ENCODE measurements around the gene MKLN1. TPM values are rescaled to one million over a fixed set of nuclear protein-coding genes. Genes with fewer than 3 reads are reported as not detected.

MKLN1 gene
- total and polyA plus RNA-seq, 2 donors from 2014 or later: 24.4 to 77.0 TPM

DNA sequence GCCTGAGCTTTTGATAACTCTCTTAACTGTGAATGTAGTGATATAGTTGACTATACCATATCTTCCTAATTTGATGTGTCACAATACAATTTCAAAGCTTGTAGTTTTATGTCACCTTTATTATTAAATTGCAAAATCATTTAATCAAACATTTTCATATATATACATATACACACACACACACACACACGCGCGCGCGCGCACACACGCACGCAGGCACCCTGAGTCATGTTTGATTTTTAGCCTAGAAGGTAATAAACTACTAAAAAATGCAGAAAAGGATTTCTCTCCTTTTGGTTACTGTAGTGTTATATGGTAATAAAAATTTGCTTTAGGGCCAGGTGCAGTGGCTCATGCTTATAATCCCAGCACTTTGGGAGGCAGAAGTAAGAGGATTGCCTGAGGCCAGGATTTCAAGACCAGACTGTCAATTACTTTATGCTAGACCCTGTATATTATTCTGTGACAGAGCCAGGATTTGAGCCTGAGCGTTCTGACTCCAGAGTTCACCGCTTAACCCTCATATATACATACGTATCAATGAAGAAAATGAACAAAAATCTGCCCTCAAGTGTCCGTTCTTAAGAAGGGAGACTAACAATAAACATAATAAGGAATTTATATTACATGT lies 139.2 kb downstream of the MKLN1 start:
- DNase-seq (no peak), FAIRE-seq (no peak)
- Histone ChIP-seq H3K9me3 (ENCODE audit: control insufficient read depth in 2 of 3, insufficient read depth in 1 of 3, low read length in 3 of 3) (no peaks in the 10 kb centered on the region), H3K9ac (ENCODE audit: low read length in 3 of 3) (no peak overlapping the region), H3K4me3 (ENCODE audit: low read length in 3 of 3) (no peak overlapping the region), H3K27ac (ENCODE audit: low read depth in 2 of 2, low read length in 2 of 2) (no peak overlapping the region), H3K36me3 (ENCODE audit: control insufficient read depth in 2 of 3, insufficient read depth in 3 of 3, low read length in 3 of 3) (peaks cover 6 to 31% (median 20%) of the 10 kb centered on the region in 3 donors), H3K27me3 (ENCODE audit: control insufficient read depth, insufficient read depth, low read length) (no peaks in the 10 kb centered on the region), H3K4me1 (ENCODE audit: control insufficient read depth in 2 of 3, insufficient read depth in 2 of 3, low read depth in 1 of 3, low read length in 3 of 3) (peaks cover 0 to 4% (median 0%) of the 10 kb centered on the region in 3 donors)
- TF ChIP-seq, protein P1, sequence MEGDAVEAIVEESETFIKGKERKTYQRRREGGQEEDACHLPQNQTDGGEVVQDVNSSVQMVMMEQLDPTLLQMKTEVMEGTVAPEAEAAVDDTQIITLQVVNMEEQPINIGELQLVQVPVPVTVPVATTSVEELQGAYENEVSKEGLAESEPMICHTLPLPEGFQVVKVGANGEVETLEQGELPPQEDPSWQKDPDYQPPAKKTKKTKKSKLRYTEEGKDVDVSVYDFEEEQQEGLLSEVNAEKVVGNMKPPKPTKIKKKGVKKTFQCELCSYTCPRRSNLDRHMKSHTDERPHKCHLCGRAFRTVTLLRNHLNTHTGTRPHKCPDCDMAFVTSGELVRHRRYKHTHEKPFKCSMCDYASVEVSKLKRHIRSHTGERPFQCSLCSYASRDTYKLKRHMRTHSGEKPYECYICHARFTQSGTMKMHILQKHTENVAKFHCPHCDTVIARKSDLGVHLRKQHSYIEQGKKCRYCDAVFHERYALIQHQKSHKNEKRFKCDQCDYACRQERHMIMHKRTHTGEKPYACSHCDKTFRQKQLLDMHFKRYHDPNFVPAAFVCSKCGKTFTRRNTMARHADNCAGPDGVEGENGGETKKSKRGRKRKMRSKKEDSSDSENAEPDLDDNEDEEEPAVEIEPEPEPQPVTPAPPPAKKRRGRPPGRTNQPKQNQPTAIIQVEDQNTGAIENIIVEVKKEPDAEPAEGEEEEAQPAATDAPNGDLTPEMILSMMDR (IDR thresholded peaks at IDR 0.05; ENCODE audit: borderline replicate concordance, extremely low read depth, insufficient read depth): no peak
- intact Hi-C loops (cut with DNase I): no loop called here

DNA sequence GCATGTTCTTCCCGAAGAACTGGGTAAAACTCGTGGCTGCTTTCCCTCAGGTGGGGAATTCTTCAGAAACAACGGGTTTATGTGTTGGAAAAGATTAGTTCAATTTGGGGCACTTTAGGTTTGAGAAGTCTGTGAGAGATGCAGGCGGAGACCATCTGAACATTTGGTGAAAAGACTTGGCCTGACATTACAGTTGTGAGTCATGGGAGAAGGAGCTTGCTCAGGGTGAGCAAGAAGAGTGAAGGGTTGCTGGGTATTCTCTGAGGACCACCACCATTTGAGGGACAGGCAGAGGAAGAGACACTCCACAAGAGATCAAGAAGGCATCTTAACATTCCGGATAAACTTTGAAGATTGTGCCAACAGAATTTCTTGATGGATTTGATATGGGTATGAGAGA lies 140.1 kb downstream of the MKLN1 start:
- FAIRE-seq (no peak), DNase-seq (no peak)
- TF ChIP-seq, protein P1 (IDR thresholded peaks at IDR 0.05; ENCODE audit: borderline replicate concordance, extremely low read depth, insufficient read depth): no peak
- Histone ChIP-seq H3K9me3 (ENCODE audit: control insufficient read depth in 2 of 3, insufficient read depth in 1 of 3, low read length in 3 of 3) (no peaks in the 10 kb centered on the region), H3K9ac (ENCODE audit: low read length in 3 of 3) (no peak overlapping the region), H3K27me3 (ENCODE audit: control insufficient read depth, insufficient read depth, low read length) (no peaks in the 10 kb centered on the region), H3K27ac (ENCODE audit: low read depth in 2 of 2, low read length in 2 of 2) (no peak overlapping the region), H3K4me3 (ENCODE audit: low read length in 3 of 3) (no peak overlapping the region), H3K4me1 (ENCODE audit: control insufficient read depth in 2 of 3, insufficient read depth in 2 of 3, low read depth in 1 of 3, low read length in 3 of 3) (peaks cover 0 to 5% (median 0%) of the 10 kb centered on the region in 3 donors), H3K36me3 (ENCODE audit: control insufficient read depth in 2 of 3, insufficient read depth in 3 of 3, low read length in 3 of 3) (peaks cover 6 to 31% (median 20%) of the 10 kb centered on the region in 3 donors)
- intact Hi-C loops (cut with DNase I): no loop called here

DNA sequence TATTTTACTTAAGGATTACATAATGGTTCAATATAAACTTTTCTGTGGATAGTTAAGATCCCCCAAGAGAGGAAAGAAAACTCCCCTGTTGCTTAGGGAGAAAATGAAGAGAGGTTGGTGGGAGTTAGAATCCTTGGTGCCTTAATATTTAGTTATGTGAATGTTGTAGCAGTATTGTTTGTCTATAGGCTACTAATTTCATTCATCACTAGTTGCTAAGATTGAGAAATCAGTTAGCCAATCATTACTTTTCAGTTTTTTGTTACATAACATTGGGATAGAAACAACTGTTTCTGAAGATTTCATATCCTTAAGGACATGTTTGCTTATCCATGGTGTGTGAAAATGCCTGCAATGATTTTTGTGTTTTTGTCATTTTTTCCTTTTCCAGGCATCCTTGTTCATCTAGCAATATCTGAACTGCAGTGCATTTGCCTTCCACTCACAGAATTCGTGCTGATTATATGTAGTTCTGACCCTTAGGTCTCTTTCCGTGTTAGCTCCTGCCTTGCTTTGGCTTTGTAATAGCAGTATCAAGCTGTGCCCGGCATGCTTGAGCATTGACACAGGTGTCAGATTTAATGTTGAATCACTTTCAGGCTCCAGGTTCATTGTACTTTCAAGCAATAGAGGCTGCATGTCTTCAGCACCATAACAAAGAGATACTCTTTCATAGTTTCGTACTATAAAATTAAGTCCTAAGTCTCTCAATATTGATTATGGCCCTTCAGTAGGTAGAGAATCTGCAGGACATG lies 143.8 kb downstream of the MKLN1 start:
- FAIRE-seq: no peak
- no peak overlapping the region for H3K9ac ChIP-seq (ENCODE audit: low read length in 3 of 3)
- no peaks in the 10 kb centered on the region for H3K27me3 ChIP-seq (ENCODE audit: control insufficient read depth, insufficient read depth, low read length)
- peaks cover 7 to 32% (median 10%) of the 10 kb centered on the region in 3 donors for H3K36me3 ChIP-seq (ENCODE audit: control insufficient read depth in 2 of 3, insufficient read depth in 3 of 3, low read length in 3 of 3)
- intact Hi-C loops (cut with DNase I): no loop called here
- no peak overlapping the region for H3K27ac ChIP-seq (ENCODE audit: low read depth in 2 of 2, low read length in 2 of 2)
- no peaks in the 10 kb centered on the region for H3K9me3 ChIP-seq (ENCODE audit: control insufficient read depth in 2 of 3, insufficient read depth in 1 of 3, low read length in 3 of 3)
- no peak for DNase-seq
- no peak overlapping the region for H3K4me3 ChIP-seq (ENCODE audit: low read length in 3 of 3)
- TF ChIP-seq, protein P1 (IDR thresholded peaks at IDR 0.05; ENCODE audit: borderline replicate concordance, extremely low read depth, insufficient read depth): no peak
- H3K4me1 ChIP-seq (ENCODE audit: control insufficient read depth in 2 of 3, insufficient read depth in 2 of 3, low read depth in 1 of 3, low read length in 3 of 3): peaks cover 0 to 5% (median 0%) of the 10 kb centered on the region in 3 donors
